ENCODE measurements around the gene VPS37C.

The VPS37C gene

GRCh38 chr11:61111786-61112517, 49.3 kb downstream of the VPS37C start:
- no peak for TF ChIP-seq CTCF (IDR thresholded peaks at IDR 0.05; ENCODE audit: low read depth, low read length)
- DNase-seq (ENCODE audit: extremely low read depth, low read depth), result no peak

- TF ChIP-seq CTCF (IDR thresholded peaks at IDR 0.05; ENCODE audit: low read depth, low read length), result no peak
- DNase-seq (ENCODE audit: extremely low read depth, low read depth), result no peak
These were observed 50.2 kb downstream of the VPS37C start for GRCh38 chr11:61111050-61111435.

- DNase-seq (ENCODE audit: extremely low read depth, low read depth), result no peak
- TF ChIP-seq CTCF (IDR thresholded peaks at IDR 0.05; ENCODE audit: low read depth, low read length), result no peak
These were observed 50.8 kb downstream of the VPS37C start for GRCh38 chr11:61110255-61111049.

GRCh38 chr11:61109671-61110070, 51.6 kb downstream of the VPS37C start:
- DNase-seq (ENCODE audit: extremely low read depth, low read depth), result no peak
- no peak for TF ChIP-seq CTCF (IDR thresholded peaks at IDR 0.05; ENCODE audit: low read depth, low read length)

- no peak for TF ChIP-seq CTCF (IDR thresholded peaks at IDR 0.05; ENCODE audit: low read depth, low read length)
- no peak for DNase-seq (ENCODE audit: extremely low read depth, low read depth)
These were observed 52.2 kb downstream of the VPS37C start for GRCh38 chr11:61108847-61109585.

GRCh38 chr11:61107888-61108287, 53.3 kb downstream of the VPS37C start:
- no peak for TF ChIP-seq CTCF (IDR thresholded peaks at IDR 0.05; ENCODE audit: low read depth, low read length)
- DNase-seq (ENCODE audit: extremely low read depth, low read depth), result no peak
